NB4 (cell line): ENCODE measurements around the gene SEPHS2.

Source experiments
- DNase-seq: peaks from one replicate; pipeline ENCODE4 v3.0.0; 2010; ENCODE audit warnings: low read depth
- H3K4me3 ChIP-seq: one replicate; pipeline ENCODE4 v1.5.1; 2011; ENCODE audit warnings: mild to moderate bottlenecking, low read depth, low read length, moderate library complexity
- CTCF ChIP-seq: IDR thresholded peaks from one replicate; pipeline ENCODE4 v1.5.1; 2012; ENCODE audit warnings: low read depth, low read length
- MAX ChIP-seq: IDR thresholded peaks from 2 replicates; pipeline ENCODE4 v1.6.1; 2011; ENCODE audit warnings: low read depth, low read length
- MYC ChIP-seq: IDR thresholded peaks from 2 replicates; pipeline ENCODE4 v1.6.1; 2011; ENCODE audit warnings: low read depth, low read length
- POLR2A ChIP-seq: IDR thresholded peaks from 2 replicates; pipeline ENCODE4 v1.6.1; 2011; ENCODE audit warnings: mild to moderate bottlenecking; ENCODE audit not compliant: insufficient read length; ENCODE audit errors: extremely low read depth

SEPHS2 gene

GRCh38 chr16:30409125-30410060, 36.3 kb downstream of the SEPHS2 start:
- TF ChIP-seq CTCF: peak; percentile 90
- TF ChIP-seq MAX: no peak
- no peak for TF ChIP-seq POLR2A
- peak; percentile 92 for DNase-seq
- peak overlapping the region; percentile 38 for H3K4me3 ChIP-seq

GRCh38 chr16:30407804-30408534, 37.7 kb downstream of the SEPHS2 start:
- TF ChIP-seq CTCF (no peak), MAX (no peak)
- H3K4me3 ChIP-seq: peak overlapping the region; percentile 56
- DNase-seq: peak; percentile 39

GRCh38 chr16:30407102-30407803, 38.4 kb downstream of the SEPHS2 start, which contains the start of gene ZNF771:
Gene ZNF771, plus strand, starts transcription at chr16:30407606. Its CDS starts 448 bp downstream, at chr16:30408054.
- peak; percentile 96 for TF ChIP-seq MAX
- TF ChIP-seq POLR2A: peak; percentile 84
- peak; percentile 97 for TF ChIP-seq MYC
- no peak for TF ChIP-seq CTCF
- H3K4me3 ChIP-seq: peak within 1 kb of the TSS; percentile 56
- DNase-seq: peak; percentile 92

GRCh38 chr16:30406795-30407101, 38.9 kb downstream of the SEPHS2 start:
- peak overlapping the region; percentile 47 for H3K4me3 ChIP-seq
- TF ChIP-seq MAX (no peak), POLR2A (no peak), MYC (no peak), CTCF (no peak)
- DNase-seq: no peak

- no peak for DNase-seq
- no peak overlapping the region for H3K4me3 ChIP-seq
- TF ChIP-seq MYC (no peak), MAX (no peak), CTCF (no peak), POLR2A (no peak)
Observed at GRCh38 chr16:30401768-30402425, 43.8 kb downstream of the SEPHS2 start.
